Measurements from ENCODE around the gene CARD14. TPM values are rescaled to one million over a fixed set of nuclear protein-coding genes. Genes with fewer than 3 reads are reported as not detected.
"Not testable (repeated sequence)": the region's sequence is repeated elsewhere in the genome, so short reads cannot be mapped to it uniquely, and the experiment has no call there.

The CARD14 gene
- total RNA-seq, 1 experiment from 2014 or later = not detected

- DNase-seq (ENCODE audit: low read depth) = no peak
Measured at GRCh38 chr17:80248894-80249710, 79.3 kb downstream of the CARD14 start.

- DNase-seq (ENCODE audit: low read depth) = no peak
Measured at GRCh38 chr17:80251966-80252365, 82.1 kb downstream of the CARD14 start.

DNA sequence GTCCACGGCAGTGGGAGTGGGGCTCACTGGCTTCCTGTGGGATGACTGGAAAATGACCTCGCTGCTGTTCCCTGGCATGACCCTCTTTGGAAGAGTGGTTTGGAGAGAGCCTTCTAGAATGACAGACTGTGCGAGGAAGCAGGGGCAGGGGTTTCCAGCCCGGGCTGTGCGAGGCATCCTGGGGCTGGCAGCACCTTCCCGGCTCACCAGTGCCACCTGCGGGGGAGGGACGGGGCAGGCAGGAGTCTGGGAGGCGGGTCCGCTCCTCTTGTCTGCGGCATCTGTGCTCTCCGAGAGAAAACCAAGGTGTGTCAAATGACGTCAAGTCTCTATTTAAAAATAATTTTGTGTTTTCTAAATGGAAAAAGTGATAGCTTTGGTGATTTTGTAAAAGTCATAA, 83.0 kb downstream of the CARD14 start:
- no peak for DNase-seq (ENCODE audit: low read depth)

GRCh38 chr17:80253631-80254395, 84.0 kb downstream of the CARD14 start:
- no peak for DNase-seq (ENCODE audit: low read depth)

DNA sequence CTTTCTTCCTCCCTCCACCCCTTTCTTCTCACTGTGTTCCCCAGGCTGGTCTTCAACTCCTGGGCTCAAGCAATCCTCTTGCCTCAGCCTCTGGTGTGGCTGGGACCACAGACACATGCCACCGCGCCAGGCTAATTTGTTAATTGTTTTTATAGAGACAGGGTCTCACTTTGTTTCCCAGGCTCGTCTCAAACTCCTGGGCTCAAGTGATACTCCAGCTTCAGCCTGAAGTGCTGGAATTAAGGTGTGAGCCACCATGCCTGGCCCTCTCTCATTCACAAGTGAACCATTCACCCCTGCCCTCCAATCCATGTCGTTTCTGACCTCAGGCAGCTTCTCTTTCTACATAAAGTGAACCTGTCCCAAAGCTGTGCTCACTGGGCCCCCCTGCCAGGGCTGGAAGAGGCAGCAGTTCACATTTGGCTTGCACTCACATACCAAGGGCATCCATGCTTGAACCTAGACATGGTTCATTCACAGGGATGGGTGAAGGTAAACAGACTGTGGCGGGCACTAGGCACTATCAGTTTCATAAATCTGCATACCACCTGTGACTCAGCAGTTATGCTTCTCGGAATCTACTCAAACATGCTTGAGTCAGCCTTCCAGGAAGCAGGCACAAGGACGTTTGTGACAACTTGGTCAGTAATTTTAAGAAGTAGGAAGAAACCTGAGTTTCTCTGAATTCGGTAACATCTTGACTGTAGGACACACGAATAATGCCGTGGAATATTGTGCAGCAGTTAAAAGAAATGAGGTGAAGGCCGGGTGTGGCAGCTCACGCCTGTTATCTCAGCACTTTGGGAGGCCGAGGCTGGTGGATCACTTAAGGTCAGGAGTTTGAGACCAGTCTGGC, 84.8 kb downstream of the CARD14 start:
- peak; percentile 90 for DNase-seq (ENCODE audit: low read depth)

- DNase-seq (ENCODE audit: low read depth) = no peak
Measured at GRCh38 chr17:80256034-80256350, 86.2 kb downstream of the CARD14 start.

GRCh38 chr17:80257716-80258213, 87.9 kb downstream of the CARD14 start:
- no peak for DNase-seq (ENCODE audit: low read depth)

DNA sequence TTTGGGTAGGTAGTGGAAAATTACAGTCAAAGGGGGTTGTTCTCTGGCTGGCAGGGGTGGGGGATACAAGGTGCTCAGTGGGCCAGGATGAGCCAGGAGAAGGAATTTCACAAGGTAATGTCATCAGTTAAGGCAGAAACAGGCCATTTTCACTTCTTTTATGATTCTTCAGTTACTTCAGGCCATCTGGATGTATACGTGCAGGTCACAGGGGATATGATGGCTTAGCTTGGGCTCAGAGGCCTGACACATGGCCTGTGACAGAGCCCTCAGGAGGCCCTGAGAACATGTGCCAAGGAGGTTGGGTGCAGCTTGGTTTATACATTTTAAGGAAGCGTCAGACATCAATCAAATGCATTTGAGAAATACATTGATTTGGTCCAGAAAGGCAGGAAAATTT, 88.5 kb downstream of the CARD14 start:
- not testable (repeated sequence) for DNase-seq (ENCODE audit: low read depth)

Other genes starting within 250 kb of the CARD14 start
- 8.9 and 10.7 TPM in 2 replicates for gene TBC1D16, start 134.2 kb upstream of the CARD14 start, total RNA-seq (2014; rRNA removed; shearing (Covaris generic))
- gene CCDC40, start 133.4 kb upstream of the CARD14 start, total RNA-seq (2014; rRNA removed; shearing (Covaris generic)) = 1.3 and 1.6 TPM in 2 replicates
- 10.3 and 11.7 TPM in 2 replicates for gene GAA, start 68.4 kb upstream of the CARD14 start, total RNA-seq (2014; rRNA removed; shearing (Covaris generic))
- 99.4 and 104 TPM in 2 replicates for gene EIF4A3, start 22.9 kb upstream of the CARD14 start, total RNA-seq (2014; rRNA removed; shearing (Covaris generic))
- 6.4 and 7.4 TPM in 2 replicates for gene SGSH, start 50.3 kb downstream of the CARD14 start, total RNA-seq (2014; rRNA removed; shearing (Covaris generic))
- 2.0 and 2.2 TPM in 2 replicates for gene SLC26A11, start 50.4 kb downstream of the CARD14 start, total RNA-seq (2014; rRNA removed; shearing (Covaris generic))
- 23.5 and 23.8 TPM in 2 replicates for gene RNF213, start 90.8 kb downstream of the CARD14 start, total RNA-seq (2014; rRNA removed; shearing (Covaris generic))
- gene ENDOV, start 245.1 kb downstream of the CARD14 start, total RNA-seq (2014; rRNA removed; shearing (Covaris generic)) = 7.0 and 10.5 TPM in 2 replicates